ENCODE results near the gene PARG.

DNA sequence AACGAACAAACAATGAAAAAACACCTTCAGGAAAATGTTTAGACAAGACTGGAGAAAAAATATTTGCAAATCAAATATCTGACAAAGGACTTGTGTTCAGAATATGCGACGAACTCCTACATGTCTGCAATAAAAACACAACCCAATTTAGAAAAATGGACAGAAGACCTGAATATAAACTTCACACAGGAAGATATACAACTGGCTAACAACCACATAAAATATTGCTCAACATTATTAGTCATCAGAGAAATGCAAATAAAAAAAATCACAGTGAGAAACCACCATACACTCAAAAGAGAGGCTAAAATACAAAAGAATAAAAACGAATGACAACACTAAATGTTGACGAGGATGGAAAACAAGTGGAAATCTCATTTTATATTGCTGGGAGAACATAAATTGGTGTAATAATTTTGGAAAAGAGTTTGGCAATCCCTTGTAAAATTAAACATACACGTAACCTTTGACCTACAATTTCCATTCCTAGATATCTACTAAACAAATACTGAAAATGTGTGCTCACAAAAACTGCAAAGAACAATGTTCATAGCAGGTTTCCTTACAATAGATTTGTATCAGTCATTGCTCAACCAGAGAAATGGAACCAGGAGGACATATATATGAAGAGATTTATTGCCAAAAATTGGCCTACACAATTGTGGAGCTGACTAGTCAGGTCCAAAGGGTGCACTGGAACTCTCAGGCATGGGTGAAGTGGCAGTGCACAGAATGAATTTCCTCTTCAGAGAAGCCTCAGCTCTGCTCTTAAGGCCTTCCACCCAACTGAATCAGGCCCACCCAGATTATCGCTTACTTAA, 96.8 kb downstream of the PARG start:
- no peak for TF ChIP-seq CTCF (conservative IDR thresholded peaks at IDR 0.05; ENCODE audit: low read length)
- no peak for TF ChIP-seq EZH2phosphoT487 (IDR thresholded peaks at IDR 0.05; ENCODE audit: borderline replicate concordance)

Data from Loucy (cell line).